Right ventricle myocardium superior (tissue), 1 donor: ENCODE results near the gene PTGS1. TPM values are rescaled to one million over a fixed set of nuclear protein-coding genes. Genes with fewer than 3 reads are reported as not detected.
"Not testable (repeated sequence)": the region's sequence is repeated elsewhere in the genome, so short reads cannot be mapped to it uniquely, and the experiment has no call there.

Source experiments
- ATAC-seq: fragments of 200-7000 bp; cut with Tn5 transposase; one replicate; pipeline ENCODE4 v1.9.1; 2020; ENCODE audit warnings: mild to moderate bottlenecking; ENCODE audit not compliant: poor library complexity
- DNase-seq: peaks from one replicate; pipeline ENCODE4 v3.0.0-alpha.2; 2020
- intact Hi-C: fragments of 100-400 bp; cut with DNase I; formaldehyde crosslinking; loops from one replicate; pipeline ENCODE4 v1.11.2; 2022
- total RNA-seq: library from RNA; stranded (reverse); fragmentation: NEBNext Ultra II Directional; extraction: Animal tissue kit (Norgen Biotek cat#: 25700); gene quantifications from one replicate; pipeline ENCODE4 v1.2.1, GENCODE V29; 2021
- donor health status: DM: no; HTN: yes; CAD: no; lungs with severe emphysema.

PTGS1 gene
- total RNA-seq, 1 donor from 2014 or later: 4.0 TPM

GRCh38 chr9:122389195-122389594 is 18.4 kb downstream of the PTGS1 start:
- no peak for DNase-seq
- intact Hi-C loops: no loop called here
- no peak for ATAC-seq

DNA sequence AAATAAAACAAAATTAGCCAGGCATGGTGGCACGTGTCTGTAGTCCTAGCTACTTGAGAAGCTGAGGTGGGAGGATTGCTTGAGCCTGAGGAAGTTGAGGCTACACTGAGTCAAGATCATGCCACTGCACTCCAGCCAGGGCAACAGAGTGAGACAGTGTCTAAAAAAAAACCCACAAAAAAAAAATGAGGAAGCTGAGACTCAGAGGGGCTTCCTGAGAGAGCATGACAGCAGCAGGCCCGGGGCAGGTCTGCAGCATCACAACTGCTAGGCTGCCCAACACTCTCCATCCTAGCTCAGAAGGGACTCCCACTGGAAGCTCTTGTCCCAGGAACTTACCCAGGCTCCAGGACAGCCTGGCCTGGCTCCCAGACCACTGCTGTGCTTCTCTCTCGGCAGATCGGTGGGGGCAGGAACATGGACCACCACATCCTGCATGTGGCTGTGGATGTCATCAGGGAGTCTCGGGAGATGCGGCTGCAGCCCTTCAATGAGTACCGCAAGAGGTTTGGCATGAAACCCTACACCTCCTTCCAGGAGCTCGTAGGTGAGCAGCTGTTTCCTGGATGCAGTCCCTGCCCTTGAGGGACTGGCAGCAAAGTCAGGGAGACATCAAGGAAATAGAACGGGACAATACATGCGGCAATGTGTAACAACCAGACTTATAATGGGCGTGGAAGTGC is 19.1 kb downstream of the PTGS1 start:
- DNase-seq (no peak), ATAC-seq (no peak)
- intact Hi-C loops: no loop called here

DNA sequence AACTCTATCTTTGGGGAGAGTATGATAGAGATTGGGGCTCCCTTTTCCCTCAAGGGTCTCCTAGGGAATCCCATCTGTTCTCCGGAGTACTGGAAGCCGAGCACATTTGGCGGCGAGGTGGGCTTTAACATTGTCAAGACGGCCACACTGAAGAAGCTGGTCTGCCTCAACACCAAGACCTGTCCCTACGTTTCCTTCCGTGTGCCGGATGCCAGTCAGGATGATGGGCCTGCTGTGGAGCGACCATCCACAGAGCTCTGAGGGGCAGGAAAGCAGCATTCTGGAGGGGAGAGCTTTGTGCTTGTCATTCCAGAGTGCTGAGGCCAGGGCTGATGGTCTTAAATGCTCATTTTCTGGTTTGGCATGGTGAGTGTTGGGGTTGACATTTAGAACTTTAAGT is 21.5 kb downstream of the PTGS1 start:
- DNase-seq (no peak), ATAC-seq (no peak)
- intact Hi-C loops: no loop called here

- DNase-seq: no peak
- no peak for ATAC-seq
- intact Hi-C loops: no loop called here
Measured at GRCh38 chr9:122392714-122393113, 21.9 kb downstream of the PTGS1 start.

DNA sequence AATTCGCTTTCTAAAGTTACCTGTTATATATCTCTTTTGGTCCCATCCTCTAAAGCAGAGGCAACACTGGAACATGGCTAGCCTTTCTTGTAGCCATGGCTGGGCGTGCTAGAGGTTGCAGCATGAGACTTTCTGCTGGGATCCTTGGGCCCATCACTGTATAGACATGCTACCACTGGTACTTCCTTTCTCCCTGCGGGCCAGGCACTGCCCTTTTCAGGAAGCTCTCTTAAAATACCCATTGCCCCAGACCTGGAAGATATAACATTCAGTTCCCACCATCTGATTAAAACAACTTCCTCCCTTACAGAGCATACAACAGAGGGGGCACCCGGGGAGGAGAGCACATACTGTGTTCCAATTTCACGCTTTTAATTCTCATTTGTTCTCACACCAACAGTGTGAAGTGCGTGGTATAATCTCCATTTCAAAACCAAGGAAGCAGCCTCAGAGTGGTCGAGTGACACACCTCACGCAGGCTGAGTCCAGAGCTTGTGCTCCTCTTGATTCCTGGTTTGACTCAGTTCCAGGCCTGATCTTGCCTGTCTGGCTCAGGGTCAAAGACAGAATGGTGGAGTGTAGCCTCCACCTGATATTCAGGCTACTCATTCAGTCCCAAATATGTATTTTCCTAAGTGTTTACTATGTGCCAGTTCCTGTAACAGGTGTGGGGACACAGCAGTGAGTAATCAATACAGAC is 22.6 kb downstream of the PTGS1 start:
- DNase-seq (no peak), ATAC-seq (no peak)
- intact Hi-C loops: no loop called here

GRCh38 chr9:122394265-122395125 is 23.7 kb downstream of the PTGS1 start:
- intact Hi-C loops: no loop called here
- peak; percentile 71 for DNase-seq
- ATAC-seq: peak; percentile 95

- intact Hi-C loops: no loop called here
Measured at GRCh38 chr9:122396614-122397148, 25.9 kb downstream of the PTGS1 start.

DNA sequence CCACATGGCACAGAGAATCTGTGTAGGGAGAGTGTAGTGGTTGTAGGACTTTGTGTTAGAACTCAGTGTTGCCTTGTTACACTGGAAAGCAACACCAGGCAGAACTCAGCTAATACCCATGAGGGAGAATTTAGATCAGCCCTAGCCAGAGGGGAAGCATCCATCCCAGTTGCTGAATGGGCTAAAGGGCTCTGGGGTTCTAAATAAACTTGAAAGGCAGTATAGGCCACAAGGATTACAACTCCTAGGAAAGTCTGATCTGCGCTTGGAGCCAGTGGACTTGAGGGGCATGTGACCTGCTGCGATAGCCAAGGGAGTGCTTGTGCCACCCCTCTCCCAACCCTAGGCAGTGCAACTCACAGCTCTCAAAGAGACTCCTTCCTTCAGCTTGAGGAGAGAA is 26.9 kb downstream of the PTGS1 start:
- intact Hi-C loops: no loop called here
- DNase-seq (no peak), ATAC-seq (no peak)

More at GRCh38 chr9:122396614-122397148, 25.9 kb downstream of the PTGS1 start:
- ATAC-seq (no peak), DNase-seq (no peak)

DNA sequence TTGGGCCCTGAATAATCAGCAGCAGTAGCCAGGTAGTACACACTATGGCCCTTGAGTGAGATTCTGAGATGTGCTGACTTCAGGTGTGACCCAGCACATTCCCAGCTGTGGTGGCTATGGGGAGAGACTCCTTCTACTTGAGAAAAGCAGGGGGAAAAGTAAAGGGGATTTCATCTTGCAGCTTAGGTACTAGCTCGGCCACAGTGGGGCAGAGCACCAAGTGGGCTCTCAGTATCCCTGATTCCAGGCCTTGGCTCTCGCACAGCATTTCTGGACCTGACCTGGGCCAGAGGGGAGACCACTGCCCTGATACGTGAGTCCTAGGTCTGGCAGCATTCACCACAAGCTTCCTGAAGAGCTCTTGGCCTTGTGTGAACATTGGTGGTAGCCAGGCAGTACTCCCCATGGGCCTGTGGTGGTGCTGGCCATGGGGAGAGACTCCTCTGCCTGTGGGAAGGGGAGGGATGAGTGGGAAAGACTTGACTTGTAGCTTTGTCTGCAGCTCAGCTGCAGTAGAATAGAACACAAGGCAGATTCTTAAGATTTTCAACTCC is 27.6 kb downstream of the PTGS1 start:
- DNase-seq (no peak), ATAC-seq (no peak)
- intact Hi-C loops: no loop called here

GRCh38 chr9:122401896-122402295 is 31.1 kb downstream of the PTGS1 start:
- ATAC-seq: no peak
- intact Hi-C loops: no loop called here
- DNase-seq: no peak

DNA sequence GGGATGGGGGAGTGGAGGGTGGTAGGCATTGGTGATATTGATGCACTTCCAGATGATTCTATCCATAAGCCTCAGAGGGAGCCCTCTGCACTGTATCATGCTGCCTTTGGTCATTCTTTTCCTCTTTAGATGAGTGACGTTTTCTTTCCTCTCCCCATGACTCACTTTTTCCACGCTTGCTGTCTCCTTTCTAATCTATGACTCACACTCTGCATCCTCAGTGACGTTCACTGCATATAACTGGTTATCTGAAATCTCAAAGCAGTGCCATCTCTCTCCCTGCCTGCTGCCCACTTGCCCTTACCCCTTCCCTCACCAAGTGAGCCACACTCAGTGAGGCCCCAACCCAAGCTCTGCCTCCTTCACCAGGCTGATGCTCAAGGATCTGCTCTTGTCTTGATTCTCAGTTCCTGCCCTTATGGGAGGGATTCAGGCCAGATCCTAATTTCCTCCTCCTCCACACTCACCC is 31.6 kb downstream of the PTGS1 start:
- DNase-seq (no peak), ATAC-seq (no peak)
- intact Hi-C loops: no loop called here

GRCh38 chr9:122402874-122403273 is 32.0 kb downstream of the PTGS1 start:
- DNase-seq: no peak
- ATAC-seq: no peak
- intact Hi-C loops: no loop called here

DNA sequence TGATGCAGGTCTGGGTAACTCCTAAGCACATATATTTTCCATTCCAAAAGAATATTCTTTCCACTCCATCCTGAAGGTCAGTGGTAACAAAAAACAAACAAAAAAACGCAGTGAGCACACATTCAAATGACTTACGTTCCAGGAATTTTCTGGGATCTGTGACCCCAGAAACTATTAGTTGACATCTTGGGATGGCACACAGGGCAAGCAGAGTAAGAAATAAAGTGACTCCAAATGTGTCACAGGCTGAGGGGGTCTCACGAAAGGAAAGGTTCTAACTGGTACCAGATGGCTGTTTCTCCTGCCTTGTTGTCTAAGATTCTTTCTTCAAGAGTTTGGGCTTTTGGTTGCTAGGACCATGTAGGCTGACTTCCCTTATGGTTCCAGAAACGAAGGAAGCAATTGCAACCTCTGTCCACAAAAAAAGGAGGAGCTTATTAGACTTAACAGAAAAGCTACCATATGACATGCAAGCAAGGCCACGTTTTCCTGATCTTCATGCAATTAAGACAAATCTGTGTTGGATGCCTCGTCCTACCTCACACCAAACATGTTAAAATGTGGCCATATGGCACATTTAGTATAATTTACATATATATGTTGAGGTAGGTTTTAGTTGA is 32.7 kb downstream of the PTGS1 start:
- DNase-seq (no peak), ATAC-seq (no peak)
- intact Hi-C loops: no loop called here

DNA sequence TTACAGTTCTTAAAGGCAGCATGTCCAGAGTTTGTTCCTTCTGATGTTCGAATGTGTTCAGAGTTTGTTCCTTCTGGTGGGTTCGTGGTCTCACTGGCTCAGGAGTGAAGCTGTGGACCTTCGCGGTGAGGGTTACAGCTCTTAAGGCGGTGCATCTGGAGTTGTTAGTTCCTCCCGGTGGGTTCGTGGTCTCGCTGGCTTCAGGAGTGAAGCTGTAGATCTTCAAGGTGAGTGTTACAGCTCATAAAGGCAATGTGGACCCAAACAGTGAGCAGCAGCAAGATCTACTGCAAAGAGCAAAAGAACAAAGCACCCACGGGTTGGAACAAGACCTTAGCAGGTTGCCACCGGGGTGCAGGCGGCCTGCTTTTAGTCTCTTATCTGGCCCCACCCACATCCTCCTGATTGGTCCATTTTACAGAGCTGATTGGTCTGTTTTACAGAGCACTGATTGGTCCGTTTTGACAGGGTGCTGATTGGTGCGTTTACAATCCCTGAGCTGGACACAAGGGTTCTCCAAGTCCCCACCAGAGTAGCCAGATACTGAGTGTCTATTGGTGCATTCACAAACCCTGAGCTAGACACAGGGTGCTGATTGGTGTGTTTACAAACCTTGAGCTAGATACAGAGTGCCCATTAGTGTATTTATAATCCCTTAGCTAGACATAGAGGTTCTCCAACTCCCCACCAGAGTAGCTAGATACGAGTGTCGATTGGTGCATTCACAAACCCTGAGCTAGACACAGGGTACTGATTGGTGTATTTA is 34.7 kb downstream of the PTGS1 start:
- intact Hi-C loops: not testable (repeated sequence)

GRCh38 chr9:122406070-122406890 is 35.5 kb downstream of the PTGS1 start:
- intact Hi-C loops: no loop called here
- no peak for ATAC-seq
- no peak for DNase-seq

More for the DNA sequence above, 34.7 kb downstream of the PTGS1 start:
- not testable (repeated sequence) for ATAC-seq, DNase-seq

- DNase-seq, intact Hi-C loops, ATAC-seq: not testable (repeated sequence)
Measured at GRCh38 chr9:122414108-122414507, 43.3 kb downstream of the PTGS1 start.

DNA sequence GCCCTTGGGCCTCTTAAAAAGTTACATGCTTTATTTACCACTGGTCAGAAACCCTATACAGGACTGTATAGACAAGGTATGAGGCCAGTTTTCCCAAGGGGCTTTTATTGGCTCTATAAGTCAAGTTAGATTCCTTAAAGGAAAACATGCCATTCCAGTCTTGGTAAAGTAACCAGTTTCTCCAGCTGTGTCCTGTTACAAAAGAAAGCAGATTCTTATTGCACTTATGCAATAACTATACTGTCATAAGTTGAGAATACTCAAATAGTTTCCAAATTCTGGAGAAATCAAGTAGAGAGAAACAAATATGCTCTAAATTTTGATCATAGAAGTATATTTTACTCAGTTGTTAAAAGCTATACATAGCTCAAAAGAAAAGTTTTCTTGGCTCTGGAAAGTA is 47.2 kb downstream of the PTGS1 start:
- ATAC-seq (no peak), DNase-seq (no peak)
- intact Hi-C loops: no loop called here
